Mesendoderm (in vitro differentiated cells): ENCODE results near the gene U2AF1L4.

Experiments used
- DNase-seq: peaks from one replicate; pipeline ENCODE4 v3.0.0; 2013
- H2AK5ac ChIP-seq: 2 replicates; pipeline ENCODE4 v1.6.1; 2013; ENCODE audit warnings: low read length, inconsistent platforms
- H2BK120ac ChIP-seq: 2 replicates; pipeline ENCODE4 v1.6.1; 2013; ENCODE audit warnings: low read depth, mild to moderate bottlenecking, low read length, moderate library complexity, mixed read lengths
- H2BK15ac ChIP-seq: replicated peaks from 2 replicates; pipeline ENCODE4 v1.6.1; 2013; ENCODE audit warnings: low read depth, mild to moderate bottlenecking, moderate library complexity
- H2BK5ac ChIP-seq: 2 replicates; pipeline ENCODE4 v1.6.1; 2013; ENCODE audit warnings: low read length, inconsistent platforms
- H3K18ac ChIP-seq: 2 replicates; pipeline ENCODE4 v1.6.1; 2013; ENCODE audit warnings: mild to moderate bottlenecking, low read length, mixed read lengths
- H3K23ac ChIP-seq: one replicate; pipeline ENCODE4 v1.6.1; 2013; ENCODE audit warnings: low read length
- H3K27ac ChIP-seq: 2 replicates; pipeline ENCODE4 v1.5.1; 2013; ENCODE audit warnings: low read depth, mild to moderate bottlenecking, inconsistent platforms, low read length, moderate library complexity
- H3K27me3 ChIP-seq: 2 replicates; pipeline ENCODE4 v1.6.1; 2013; ENCODE audit warnings: low read length, control low read depth, mild to moderate bottlenecking, inconsistent platforms; ENCODE audit not compliant: insufficient read depth, poor library complexity
- H3K36me3 ChIP-seq: 2 replicates; pipeline ENCODE4 v1.6.1; 2013; ENCODE audit warnings: low read length, inconsistent platforms; ENCODE audit not compliant: control insufficient read depth, insufficient read depth
- H3K4ac ChIP-seq: one replicate; pipeline ENCODE4 v1.6.1; 2013; ENCODE audit warnings: low read depth, mild to moderate bottlenecking, low read length, moderate library complexity
- H3K4me1 ChIP-seq: 2 replicates; pipeline ENCODE4 v1.6.1; 2013; ENCODE audit warnings: low read depth, low read length, inconsistent platforms; ENCODE audit not compliant: control insufficient read depth
- H3K4me2 ChIP-seq: 2 replicates; pipeline ENCODE4 v1.6.1; 2013; ENCODE audit warnings: low read length
- H3K4me3 ChIP-seq: 2 replicates; pipeline ENCODE4 v1.5.1; 2013; ENCODE audit warnings: mild to moderate bottlenecking, low read length
- H3K56ac ChIP-seq: one replicate; pipeline ENCODE4 v1.6.1; 2013; ENCODE audit warnings: low read length
- H3K79me1 ChIP-seq: 2 replicates; pipeline ENCODE4 v1.6.1; 2013; ENCODE audit warnings: low read length, inconsistent platforms
- H3K79me2 ChIP-seq: 2 replicates; pipeline ENCODE4 v1.6.1; 2013; ENCODE audit warnings: mild to moderate bottlenecking, low read length; ENCODE audit not compliant: control insufficient read depth, insufficient read depth
- H3K9ac ChIP-seq: 2 replicates; pipeline ENCODE4 v1.6.1; 2013; ENCODE audit warnings: low read length, inconsistent platforms
- H4K5ac ChIP-seq: one replicate; pipeline ENCODE4 v1.6.1; 2013; ENCODE audit warnings: low read length
- H4K8ac ChIP-seq: one replicate; pipeline ENCODE4 v1.6.1; 2013; ENCODE audit warnings: low read depth, mild to moderate bottlenecking, control low read depth, low read length, moderate library complexity
- WGBS: extraction: QIAGEN DNeasy Blood & Tissue Kit; methylation state at CpG from one replicate; pipeline ENCODE4 v1.1.7; 2013; ENCODE audit warnings: low lambda C conversion rate, missing lambda C conversion rate; ENCODE audit not compliant: insufficient coverage; ENCODE audit errors: extremely low coverage; 5-methylcytosine and 5-hydroxymethylcytosine counted together

The U2AF1L4 gene

DNA sequence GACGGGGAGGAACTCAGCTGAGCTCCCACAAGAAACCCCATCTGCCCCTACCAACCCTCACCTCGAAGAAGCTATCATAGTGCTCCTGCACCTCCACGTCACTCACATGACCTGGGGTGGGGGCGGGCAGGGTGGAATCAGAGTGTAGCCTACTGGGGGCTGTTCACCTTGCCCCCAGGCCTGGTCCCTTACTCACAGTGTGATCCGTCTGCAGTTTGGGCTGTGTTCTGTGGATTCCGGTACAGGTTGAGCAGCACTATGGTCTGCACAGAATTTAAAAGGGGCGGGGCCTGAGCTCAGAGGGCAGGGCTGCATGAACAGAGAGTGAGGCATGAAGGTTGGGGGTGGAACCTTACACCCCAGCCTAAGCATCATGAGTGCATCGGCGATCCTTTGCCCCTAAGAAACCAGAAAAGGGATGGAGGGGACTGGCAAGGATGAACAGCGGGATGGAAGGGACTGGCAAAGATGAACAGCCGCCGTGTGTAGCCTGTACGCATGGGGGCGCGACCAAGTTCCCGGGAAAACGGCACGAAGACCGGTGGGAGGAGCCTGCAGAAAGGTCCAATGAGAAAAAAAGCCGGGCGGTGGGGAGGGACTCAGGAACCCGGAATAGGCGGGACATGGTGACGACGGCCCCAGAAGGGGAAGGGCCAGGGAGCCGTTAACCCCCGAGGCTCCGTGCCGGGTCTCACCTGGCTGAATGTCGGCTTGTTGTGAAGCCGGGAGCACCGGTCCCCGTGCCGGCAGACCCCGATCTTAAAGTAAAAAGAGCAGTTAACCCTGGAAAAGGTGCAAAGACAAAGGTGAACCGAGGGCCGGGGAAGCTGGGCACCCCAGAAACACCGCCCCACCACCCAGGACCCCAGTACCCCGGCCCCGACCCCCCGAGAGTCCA is 539 bp downstream of the U2AF1L4 start:
- H3K36me3 ChIP-seq: no peaks in the 10 kb centered on the region
- H3K27me3 ChIP-seq: no peaks in the 10 kb centered on the region
- H2BK15ac ChIP-seq: no peak overlapping the region
- H3K23ac ChIP-seq: no peak overlapping the region
- H4K5ac ChIP-seq: no peak overlapping the region
- peak overlapping the region; percentile 78 for H3K27ac ChIP-seq
- DNase-seq: peak; percentile 99
- no peaks in the 10 kb centered on the region for H3K79me2 ChIP-seq
- peak overlapping the region; percentile 56 for H2BK5ac ChIP-seq
- H3K4me1 ChIP-seq: no peaks in the 10 kb centered on the region
- peak overlapping the region; percentile 75 for H2BK120ac ChIP-seq
- peak overlapping the region; percentile 85 for H3K4ac ChIP-seq
- peak overlapping the region; percentile 78 for H3K4me3 ChIP-seq
- no peak overlapping the region for H2AK5ac ChIP-seq
- WGBS: no CpG with 5 or more reads among the region's 41 CpGs
- peak overlapping the region; percentile 100 for H3K18ac ChIP-seq
- no peaks in the 10 kb centered on the region for H3K79me1 ChIP-seq
- H3K56ac ChIP-seq: peak overlapping the region; percentile 87
- peak overlapping the region; percentile 82 for H3K9ac ChIP-seq
- no peak overlapping the region for H4K8ac ChIP-seq
- peak overlapping the region; percentile 87 for H3K4me2 ChIP-seq

DNA sequence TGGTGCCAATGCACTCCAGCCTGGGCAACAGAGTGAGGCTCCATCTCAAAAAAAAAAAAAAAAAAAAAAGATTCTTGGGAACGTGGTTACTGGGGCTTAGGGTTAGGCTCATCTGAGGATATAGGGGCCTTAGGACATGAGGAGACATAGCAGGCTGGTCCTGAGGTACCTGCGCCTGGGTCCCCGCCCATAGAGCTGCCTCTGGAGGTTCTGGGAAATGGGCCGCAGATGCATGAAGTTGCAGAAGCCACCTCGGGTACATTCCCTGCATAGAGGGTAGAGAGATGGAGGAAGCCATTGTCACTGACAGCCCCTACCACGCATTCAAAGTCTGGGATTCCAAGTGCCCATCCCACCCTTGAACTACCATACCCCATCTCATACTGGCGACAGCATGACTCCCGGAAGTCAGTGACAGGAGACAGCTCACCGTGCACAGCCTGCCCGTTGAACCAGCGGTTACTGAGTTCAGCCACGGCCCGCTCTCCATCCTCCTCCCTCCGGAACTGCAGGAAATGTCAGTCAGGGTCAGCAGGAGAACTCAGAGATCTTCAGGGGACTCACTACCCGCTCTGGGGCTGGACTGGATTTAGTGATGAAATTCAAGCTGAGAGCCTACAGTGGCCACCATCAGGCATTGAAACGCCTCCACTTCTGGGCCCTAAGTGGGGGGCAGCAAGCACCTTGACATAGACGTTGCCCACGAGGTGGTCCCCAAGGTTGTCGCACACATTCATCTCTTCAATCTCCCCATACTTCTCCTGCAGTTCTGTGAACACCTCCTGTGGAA is 1.4 kb downstream of the U2AF1L4 start:
- Histone ChIP-seq H2BK120ac (no peak overlapping the region), H3K27ac (no peak overlapping the region), H3K4me1 (no peaks in the 10 kb centered on the region), H3K36me3 (peaks cover under 1% of the 10 kb centered on the region), H3K23ac (no peak overlapping the region), H3K4me3 (no peak overlapping the region), H4K5ac (no peak overlapping the region), H3K56ac (no peak overlapping the region), H3K79me1 (no peaks in the 10 kb centered on the region), H3K79me2 (no peaks in the 10 kb centered on the region), H2AK5ac (no peak overlapping the region), H3K4me2 (no peak overlapping the region), H3K18ac (no peak overlapping the region), H3K9ac (no peak overlapping the region), H2BK5ac (no peak overlapping the region), H2BK15ac (no peak overlapping the region), H4K8ac (no peak overlapping the region), H3K27me3 (no peaks in the 10 kb centered on the region), H3K4ac (no peak overlapping the region)
- DNase-seq: no peak
- WGBS: no CpG with 5 or more reads among the region's 19 CpGs

DNA sequence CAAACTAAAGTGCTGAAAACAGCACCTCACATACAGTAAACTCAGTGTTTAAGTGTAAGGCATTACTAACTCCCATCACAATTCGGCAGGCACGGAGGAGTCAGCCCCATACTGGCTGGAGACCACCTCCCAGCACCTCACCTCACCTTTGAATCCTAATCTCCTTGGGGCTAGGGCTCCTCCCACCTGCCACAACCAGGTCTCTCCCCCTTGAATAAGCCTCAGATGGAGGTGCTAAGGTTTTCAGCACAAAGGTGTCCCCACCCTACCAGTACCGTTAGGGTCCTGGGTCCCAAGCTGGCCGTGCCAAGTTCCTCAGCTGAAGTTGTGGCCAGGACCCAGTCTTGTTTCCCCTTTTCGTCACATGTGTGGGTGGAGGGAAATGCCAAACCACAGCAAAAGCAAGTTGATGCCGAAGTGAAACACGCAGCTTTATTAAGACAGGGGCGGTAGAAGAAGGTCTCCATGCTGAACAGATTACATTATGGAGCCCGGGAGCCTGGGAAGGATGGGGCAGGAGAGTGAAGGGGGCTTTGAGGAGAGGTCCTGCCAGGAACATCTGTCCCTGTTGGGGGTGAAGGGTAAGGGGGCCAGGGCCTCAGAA is 3.0 kb downstream of the U2AF1L4 start, which contains the start of gene IGFLR1:
Gene IGFLR1, minus strand, starts transcription at position 332 of the 604 bp plus-strand sequence. CDS start 1,272 bp downstream, outside the sequence.
- no peak within 1 kb of the TSS for H3K23ac ChIP-seq
- no peaks in the 10 kb centered on the region for H3K79me1 ChIP-seq
- no peak within 1 kb of the TSS for H3K18ac ChIP-seq
- no peaks in the 10 kb centered on the region for H3K4me1 ChIP-seq
- H3K4me3 ChIP-seq: no peak within 1 kb of the TSS
- H3K9ac ChIP-seq: no peak within 1 kb of the TSS
- peaks cover 7% of the 10 kb centered on the region for H3K36me3 ChIP-seq
- H2AK5ac ChIP-seq: no peak within 1 kb of the TSS
- DNase-seq: no peak
- no peak within 1 kb of the TSS for H4K8ac ChIP-seq
- no peak within 1 kb of the TSS for H3K27ac ChIP-seq
- H3K4me2 ChIP-seq: no peak within 1 kb of the TSS
- H2BK15ac ChIP-seq: no peak within 1 kb of the TSS
- no CpG with 5 or more reads among the region's 9 CpGs for WGBS
- H4K5ac ChIP-seq: no peak within 1 kb of the TSS
- no peak within 1 kb of the TSS for H3K4ac ChIP-seq
- H2BK120ac ChIP-seq: no peak within 1 kb of the TSS
- H3K79me2 ChIP-seq: no peaks in the 10 kb centered on the region
- H3K27me3 ChIP-seq: no peaks in the 10 kb centered on the region
- no peak within 1 kb of the TSS for H2BK5ac ChIP-seq
- H3K56ac ChIP-seq: peak within 1 kb of the TSS; percentile 74

DNA sequence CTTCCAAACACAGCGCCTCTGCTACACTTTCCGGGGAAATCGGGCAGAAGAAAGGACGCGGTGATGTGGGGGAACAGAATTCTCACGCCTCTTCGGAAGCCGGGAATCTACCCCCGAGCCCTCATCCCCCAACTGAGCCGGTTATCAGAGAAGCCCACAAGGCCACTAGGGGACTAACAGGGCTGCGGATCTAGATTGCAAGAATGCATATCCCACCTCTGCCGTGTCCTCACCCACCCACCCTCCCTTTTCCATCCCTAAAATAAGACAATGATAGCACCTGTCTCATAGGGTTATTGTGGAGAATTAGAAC is 4.1 kb downstream of the U2AF1L4 start:
- peak overlapping the region; percentile 44 for H3K4me3 ChIP-seq
- no peaks in the 10 kb centered on the region for H3K27me3 ChIP-seq
- H2BK15ac ChIP-seq: no peak overlapping the region
- no peak overlapping the region for H3K23ac ChIP-seq
- no CpG with 5 or more reads among the region's 12 CpGs for WGBS
- H3K27ac ChIP-seq: peak overlapping the region; percentile 96
- peak overlapping the region; percentile 86 for H3K56ac ChIP-seq
- peaks cover 9% of the 10 kb centered on the region for H3K36me3 ChIP-seq
- no peaks in the 10 kb centered on the region for H3K4me1 ChIP-seq
- H3K4me2 ChIP-seq: peak overlapping the region; percentile 88
- H3K4ac ChIP-seq: peak overlapping the region; percentile 39
- no peak overlapping the region for H2BK5ac ChIP-seq
- DNase-seq: no peak
- H4K5ac ChIP-seq: no peak overlapping the region
- H3K79me2 ChIP-seq: no peaks in the 10 kb centered on the region
- H4K8ac ChIP-seq: no peak overlapping the region
- H3K9ac ChIP-seq: peak overlapping the region; percentile 81
- H2AK5ac ChIP-seq: no peak overlapping the region
- H2BK120ac ChIP-seq: no peak overlapping the region
- H3K18ac ChIP-seq: peak overlapping the region; percentile 33
- no peaks in the 10 kb centered on the region for H3K79me1 ChIP-seq

DNA sequence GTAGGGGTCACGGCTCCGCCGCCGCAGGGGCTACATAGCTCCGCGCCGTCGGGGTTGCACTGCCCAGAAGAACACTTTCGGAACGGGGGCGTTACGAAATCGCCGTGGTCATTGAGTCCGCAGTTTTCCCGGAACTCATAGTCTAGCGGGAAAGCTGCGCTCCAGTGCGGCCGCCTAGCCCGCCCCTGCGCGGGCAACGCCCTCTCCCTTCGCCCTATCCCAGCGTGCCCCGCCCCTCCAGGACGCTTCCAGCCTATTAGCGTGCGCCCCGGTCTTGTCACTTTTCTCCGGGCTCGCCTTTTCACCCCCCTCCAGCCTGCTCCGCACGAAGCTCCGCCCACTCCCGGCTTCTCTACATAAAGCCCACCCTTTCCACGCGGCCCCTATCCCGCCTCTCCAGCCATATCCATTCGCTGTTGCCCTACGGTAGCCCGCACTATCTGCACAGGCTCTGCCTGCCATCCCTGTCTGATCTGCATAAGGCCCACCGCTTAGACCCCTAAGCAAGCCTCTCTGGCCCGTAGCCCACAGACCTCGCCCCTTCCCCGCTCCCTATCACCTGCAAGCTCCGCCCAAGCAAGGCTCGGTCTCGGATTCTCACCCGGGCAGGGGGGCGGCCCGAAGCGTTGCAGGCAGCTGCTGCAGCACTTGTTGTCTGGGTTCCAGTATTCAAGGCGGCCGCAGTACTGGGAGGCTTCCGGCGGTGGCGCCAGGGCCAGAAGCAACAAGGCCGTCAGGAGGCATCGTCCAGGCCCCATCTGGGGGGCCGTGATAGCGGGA is 4.6 kb downstream of the U2AF1L4 start:
- H3K27me3 ChIP-seq: no peaks in the 10 kb centered on the region
- peak overlapping the region; percentile 81 for H3K9ac ChIP-seq
- no peaks in the 10 kb centered on the region for H3K79me1 ChIP-seq
- H3K36me3 ChIP-seq: peaks cover 9% of the 10 kb centered on the region
- H3K4me1 ChIP-seq: no peaks in the 10 kb centered on the region
- no peak overlapping the region for H2BK120ac ChIP-seq
- no peak overlapping the region for H2BK15ac ChIP-seq
- H2AK5ac ChIP-seq: no peak overlapping the region
- peak overlapping the region; percentile 33 for H3K18ac ChIP-seq
- H3K23ac ChIP-seq: no peak overlapping the region
- no CpG with 5 or more reads among the region's 63 CpGs for WGBS
- no peak overlapping the region for H4K5ac ChIP-seq
- H3K27ac ChIP-seq: peak overlapping the region; percentile 96
- H2BK5ac ChIP-seq: no peak overlapping the region
- H3K4ac ChIP-seq: peak overlapping the region; percentile 39
- H3K4me2 ChIP-seq: peak overlapping the region; percentile 93
- no peaks in the 10 kb centered on the region for H3K79me2 ChIP-seq
- peak overlapping the region; percentile 57 for H3K4me3 ChIP-seq
- peak overlapping the region; percentile 86 for H3K56ac ChIP-seq
- peak; percentile 99 for DNase-seq
- no peak overlapping the region for H4K8ac ChIP-seq
